Measurements from ENCODE around the gene POLL.

The POLL gene

GRCh38 chr10:101564490-101564991, 23.5 kb downstream of the POLL start:
- Histone ChIP-seq H3K27me3 (ENCODE audit: low read length) (no peaks in the 10 kb centered on the region; the same call in 1 of the 2 replicates), H3K9ac (ENCODE audit: low read length) (no peak overlapping the region), H3F3A (ENCODE audit: insufficient read depth) (no peaks in the 10 kb centered on the region), H3K27ac (ENCODE audit: low read depth, low read length) (no peak overlapping the region), H3K36me3 (ENCODE audit: low read length) (no peaks in the 10 kb centered on the region), H2AFZ (ENCODE audit: low read depth, low read length, severe bottlenecking) (no peak overlapping the region), H3K4me2 (ENCODE audit: low read depth, low read length, poor library complexity, severe bottlenecking) (no peak overlapping the region), H3K4me3 (ENCODE audit: insufficient read depth, low read length, poor library complexity, severe bottlenecking) (no peak overlapping the region), H3K79me2 (ENCODE audit: insufficient read depth, low read length) (no peaks in the 10 kb centered on the region), H3K9me3 (ENCODE audit: insufficient read depth, low read length) (no peaks in the 10 kb centered on the region), H4K20me1 (ENCODE audit: low read depth, low read length) (no peaks in the 10 kb centered on the region), H3K9me2 (replicated peaks; ENCODE audit: insufficient read depth, low read length) (no peaks in the 10 kb centered on the region)
- TF ChIP-seq, protein P1, sequence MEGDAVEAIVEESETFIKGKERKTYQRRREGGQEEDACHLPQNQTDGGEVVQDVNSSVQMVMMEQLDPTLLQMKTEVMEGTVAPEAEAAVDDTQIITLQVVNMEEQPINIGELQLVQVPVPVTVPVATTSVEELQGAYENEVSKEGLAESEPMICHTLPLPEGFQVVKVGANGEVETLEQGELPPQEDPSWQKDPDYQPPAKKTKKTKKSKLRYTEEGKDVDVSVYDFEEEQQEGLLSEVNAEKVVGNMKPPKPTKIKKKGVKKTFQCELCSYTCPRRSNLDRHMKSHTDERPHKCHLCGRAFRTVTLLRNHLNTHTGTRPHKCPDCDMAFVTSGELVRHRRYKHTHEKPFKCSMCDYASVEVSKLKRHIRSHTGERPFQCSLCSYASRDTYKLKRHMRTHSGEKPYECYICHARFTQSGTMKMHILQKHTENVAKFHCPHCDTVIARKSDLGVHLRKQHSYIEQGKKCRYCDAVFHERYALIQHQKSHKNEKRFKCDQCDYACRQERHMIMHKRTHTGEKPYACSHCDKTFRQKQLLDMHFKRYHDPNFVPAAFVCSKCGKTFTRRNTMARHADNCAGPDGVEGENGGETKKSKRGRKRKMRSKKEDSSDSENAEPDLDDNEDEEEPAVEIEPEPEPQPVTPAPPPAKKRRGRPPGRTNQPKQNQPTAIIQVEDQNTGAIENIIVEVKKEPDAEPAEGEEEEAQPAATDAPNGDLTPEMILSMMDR (IDR thresholded peaks at IDR 0.05; ENCODE audit: insufficient read depth, low read length, poor library complexity, severe bottlenecking), result no peak
- TF ChIP-seq EZH2phosphoT487 (conservative IDR thresholded peaks at IDR 0.05; ENCODE audit: low read length), result no peak

GRCh38 chr10:101563497-101564040, 24.5 kb downstream of the POLL start:
- Histone ChIP-seq H3K9me2 (replicated peaks; ENCODE audit: insufficient read depth, low read length) (no peaks in the 10 kb centered on the region), H2AFZ (ENCODE audit: low read depth, low read length, severe bottlenecking) (no peak overlapping the region), H3K9me3 (ENCODE audit: insufficient read depth, low read length) (no peaks in the 10 kb centered on the region), H3K4me3 (ENCODE audit: insufficient read depth, low read length, poor library complexity, severe bottlenecking) (no peak overlapping the region), H3K27me3 (ENCODE audit: low read length) (no peaks in the 10 kb centered on the region), H3F3A (ENCODE audit: insufficient read depth) (no peaks in the 10 kb centered on the region), H4K20me1 (ENCODE audit: low read depth, low read length) (no peaks in the 10 kb centered on the region), H3K36me3 (ENCODE audit: low read length) (no peaks in the 10 kb centered on the region), H3K79me2 (ENCODE audit: insufficient read depth, low read length) (no peaks in the 10 kb centered on the region), H3K4me2 (ENCODE audit: low read depth, low read length, poor library complexity, severe bottlenecking) (no peak overlapping the region), H3K27ac (ENCODE audit: low read depth, low read length) (no peak overlapping the region), H3K9ac (ENCODE audit: low read length) (no peak overlapping the region)
- TF ChIP-seq, protein P1 (IDR thresholded peaks at IDR 0.05; ENCODE audit: insufficient read depth, low read length, poor library complexity, severe bottlenecking), result no peak
- no peak for TF ChIP-seq EZH2phosphoT487 (conservative IDR thresholded peaks at IDR 0.05; ENCODE audit: low read length)

GRCh38 chr10:101563007-101563406, 25.1 kb downstream of the POLL start:
- no peaks in the 10 kb centered on the region for H3F3A ChIP-seq (ENCODE audit: insufficient read depth)
- no peaks in the 10 kb centered on the region for H4K20me1 ChIP-seq (ENCODE audit: low read depth, low read length)
- no peaks in the 10 kb centered on the region for H3K79me2 ChIP-seq (ENCODE audit: insufficient read depth, low read length)
- no peaks in the 10 kb centered on the region for H3K9me2 ChIP-seq (replicated peaks; ENCODE audit: insufficient read depth, low read length)
- H3K27me3 ChIP-seq (ENCODE audit: low read length), result no peaks in the 10 kb centered on the region
- no peak overlapping the region for H3K9ac ChIP-seq (ENCODE audit: low read length)
- H3K27ac ChIP-seq (ENCODE audit: low read depth, low read length), result no peak overlapping the region
- no peak overlapping the region for H3K4me2 ChIP-seq (ENCODE audit: low read depth, low read length, poor library complexity, severe bottlenecking)
- no peaks in the 10 kb centered on the region for H3K36me3 ChIP-seq (ENCODE audit: low read length)
- TF ChIP-seq EZH2phosphoT487 (conservative IDR thresholded peaks at IDR 0.05; ENCODE audit: low read length), result no peak
- TF ChIP-seq, protein P1 (IDR thresholded peaks at IDR 0.05; ENCODE audit: insufficient read depth, low read length, poor library complexity, severe bottlenecking), result no peak
- H3K9me3 ChIP-seq (ENCODE audit: insufficient read depth, low read length), result no peaks in the 10 kb centered on the region
- no peak overlapping the region for H3K4me3 ChIP-seq (ENCODE audit: insufficient read depth, low read length, poor library complexity, severe bottlenecking)
- no peak overlapping the region for H2AFZ ChIP-seq (ENCODE audit: low read depth, low read length, severe bottlenecking)

Data from SU-DHL-6 (cell line).